Fibroblast of skin of left biceps (primary cell): Measurements from ENCODE around the gene SLC17A9.

Experiments used
- DNase-seq, 2 experiments: peaks; one replicate each; pipeline ENCODE4 v3.0.0-alpha.2; 2013; ENCODE audit warnings: low read depth in 2 of 2

Gene SLC17A9

GRCh38 chr20:62952373-62952967 lies at the start of gene SLC17A9:
TSS of gene SLC17A9 (plus strand) at chr20:62952709. CDS start at chr20:62952831, 122 bp downstream.
- no peak for DNase-seq

- DNase-seq: no peak
Measured at GRCh38 chr20:62902926-62903615, 49.4 kb upstream of the SLC17A9 start.

- no peak for DNase-seq
Measured at GRCh38 chr20:62905536-62906117, 46.9 kb upstream of the SLC17A9 start.

GRCh38 chr20:62906209-62906608 lies 46.3 kb upstream of the SLC17A9 start:
- no peak for DNase-seq

GRCh38 chr20:62906647-62907375 lies 45.7 kb upstream of the SLC17A9 start:
- no peak for DNase-seq

GRCh38 chr20:62907384-62908317 lies 44.9 kb upstream of the SLC17A9 start:
- no peak for DNase-seq

GRCh38 chr20:62908971-62909791 lies 43.3 kb upstream of the SLC17A9 start:
- DNase-seq: no peak

- no peak for DNase-seq
Measured at GRCh38 chr20:62910217-62910766, 42.2 kb upstream of the SLC17A9 start.

- DNase-seq: no peak
Measured at GRCh38 chr20:62910777-62911497, 41.6 kb upstream of the SLC17A9 start.

GRCh38 chr20:62911701-62912280 lies 40.7 kb upstream of the SLC17A9 start:
- DNase-seq: no peak

- DNase-seq: no peak
Measured at GRCh38 chr20:62913043-62913630, 39.4 kb upstream of the SLC17A9 start.

- no peak for DNase-seq
Measured at GRCh38 chr20:62914436-62914835, 38.1 kb upstream of the SLC17A9 start.

- no peak for DNase-seq
Measured at GRCh38 chr20:62914970-62915457, 37.5 kb upstream of the SLC17A9 start.

GRCh38 chr20:62916703-62917476 lies 35.6 kb upstream of the SLC17A9 start:
- DNase-seq: no peak

- no peak for DNase-seq
Measured at GRCh38 chr20:62917720-62918119, 34.8 kb upstream of the SLC17A9 start.

- DNase-seq: no peak
Measured at GRCh38 chr20:62918147-62918546, 34.4 kb upstream of the SLC17A9 start.

GRCh38 chr20:62918831-62919230 lies 33.7 kb upstream of the SLC17A9 start:
- no peak for DNase-seq
